Activated naive CD8-positive, alpha-beta T cell treated with anti-CD3 and anti-CD28 coated beads for 36 hours (primary cell): ENCODE results near the gene CAVIN2. TPM values are rescaled to one million over a fixed set of nuclear protein-coding genes. Genes with fewer than 3 reads are reported as not detected.

ENCODE experiments used
- DNase-seq: peaks from one replicate; pipeline ENCODE4 v3.0.0; 2021
- H3K27ac Mint-ChIP-seq: one replicate; pipeline ENCODE4 v1.8.0; 2022; ENCODE audit warnings: mild to moderate bottlenecking, moderate library complexity, mixed read lengths
- H3K27me3 Mint-ChIP-seq: one replicate; pipeline ENCODE4 v1.8.0; 2022; ENCODE audit warnings: mild to moderate bottlenecking, mixed read lengths
- H3K36me3 Mint-ChIP-seq: one replicate; pipeline ENCODE4 v1.8.0; 2021; ENCODE audit warnings: mild to moderate bottlenecking, mixed read lengths
- H3K4me1 Mint-ChIP-seq: one replicate; pipeline ENCODE4 v1.8.0; 2021; ENCODE audit warnings: mixed read lengths
- H3K4me3 Mint-ChIP-seq: one replicate; pipeline ENCODE4 v1.8.0; 2022; ENCODE audit warnings: mild to moderate bottlenecking, moderate library complexity, mixed read lengths
- H3K9me3 Mint-ChIP-seq: one replicate; pipeline ENCODE4 v1.8.0; 2022; ENCODE audit warnings: mixed read lengths
- total RNA-seq, 2 experiments: library from RNA; stranded (reverse); gene quantifications; one replicate each; pipeline ENCODE4 v1.2.3, GENCODE V29; 2021

CAVIN2 gene, protein sequence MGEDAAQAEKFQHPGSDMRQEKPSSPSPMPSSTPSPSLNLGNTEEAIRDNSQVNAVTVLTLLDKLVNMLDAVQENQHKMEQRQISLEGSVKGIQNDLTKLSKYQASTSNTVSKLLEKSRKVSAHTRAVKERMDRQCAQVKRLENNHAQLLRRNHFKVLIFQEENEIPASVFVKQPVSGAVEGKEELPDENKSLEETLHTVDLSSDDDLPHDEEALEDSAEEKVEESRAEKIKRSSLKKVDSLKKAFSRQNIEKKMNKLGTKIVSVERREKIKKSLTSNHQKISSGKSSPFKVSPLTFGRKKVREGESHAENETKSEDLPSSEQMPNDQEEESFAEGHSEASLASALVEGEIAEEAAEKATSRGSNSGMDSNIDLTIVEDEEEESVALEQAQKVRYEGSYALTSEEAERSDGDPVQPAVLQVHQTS
- not detected for total RNA-seq

GRCh38 chr2:191846515-191847476 is at the start of gene CAVIN2:
TSS of gene CAVIN2 (minus strand) at chr2:191847088. CDS start at chr2:191846925, 163 bp downstream.
- H3K36me3 Mint-ChIP-seq: no peaks in the 10 kb centered on the region
- no peak within 1 kb of the TSS for H3K27ac Mint-ChIP-seq
- H3K4me3 Mint-ChIP-seq: no peak within 1 kb of the TSS
- no peak for DNase-seq
- peaks cover 15% of the 10 kb centered on the region for H3K4me1 Mint-ChIP-seq
- peaks cover 55% of the 10 kb centered on the region for H3K27me3 Mint-ChIP-seq
- no peaks in the 10 kb centered on the region for H3K9me3 Mint-ChIP-seq

DNA sequence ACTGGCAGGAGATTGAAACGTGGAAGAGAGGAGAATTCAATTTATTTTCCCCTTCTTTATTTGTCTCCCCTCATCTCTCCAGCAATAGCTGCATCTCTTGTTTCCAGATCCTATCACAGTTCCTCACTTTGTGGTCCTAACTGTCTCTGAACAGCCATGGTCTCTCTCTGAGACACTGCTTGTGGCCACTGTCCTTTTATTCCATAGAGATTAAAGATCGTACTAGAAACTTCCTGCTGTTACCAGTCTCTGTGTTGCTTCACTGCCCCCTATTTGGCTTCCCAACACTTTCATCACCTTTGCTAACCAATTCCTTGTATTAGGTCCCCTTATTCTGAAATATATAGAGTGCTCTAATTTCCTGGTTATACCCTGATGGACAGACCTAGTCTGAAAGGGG is 48.9 kb upstream of the CAVIN2 start:
- Mint-ChIP-seq H3K4me1 (peaks cover 2% of the 10 kb centered on the region), H3K4me3 (no peak overlapping the region), H3K27me3 (peaks cover 8% of the 10 kb centered on the region), H3K9me3 (peaks cover 2% of the 10 kb centered on the region), H3K36me3 (no peaks in the 10 kb centered on the region), H3K27ac (no peak overlapping the region)
- DNase-seq: no peak

DNA sequence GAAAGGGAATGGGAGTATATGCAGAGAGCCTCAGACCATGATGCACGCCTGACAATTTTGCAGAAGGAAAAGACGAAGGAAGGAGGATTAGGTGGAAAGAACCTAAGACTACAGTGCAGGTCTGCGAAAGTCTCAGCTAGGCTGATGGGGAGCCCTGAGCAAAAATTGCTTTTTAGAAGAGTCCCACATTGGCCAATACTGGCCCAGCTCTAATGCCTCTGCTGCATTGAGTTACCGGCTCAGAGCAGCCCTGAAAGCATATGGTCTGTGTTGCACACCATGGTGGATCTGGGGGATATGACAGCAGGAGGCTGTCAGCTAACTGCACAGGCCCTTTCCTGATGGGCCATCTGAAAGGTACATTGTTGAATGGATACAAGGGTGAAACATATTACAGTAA is 48.3 kb upstream of the CAVIN2 start:
- Mint-ChIP-seq H3K36me3 (no peaks in the 10 kb centered on the region), H3K9me3 (no peaks in the 10 kb centered on the region), H3K27me3 (peaks cover 8% of the 10 kb centered on the region), H3K4me3 (no peak overlapping the region), H3K27ac (no peak overlapping the region), H3K4me1 (peaks cover 2% of the 10 kb centered on the region)
- DNase-seq: no peak

DNA sequence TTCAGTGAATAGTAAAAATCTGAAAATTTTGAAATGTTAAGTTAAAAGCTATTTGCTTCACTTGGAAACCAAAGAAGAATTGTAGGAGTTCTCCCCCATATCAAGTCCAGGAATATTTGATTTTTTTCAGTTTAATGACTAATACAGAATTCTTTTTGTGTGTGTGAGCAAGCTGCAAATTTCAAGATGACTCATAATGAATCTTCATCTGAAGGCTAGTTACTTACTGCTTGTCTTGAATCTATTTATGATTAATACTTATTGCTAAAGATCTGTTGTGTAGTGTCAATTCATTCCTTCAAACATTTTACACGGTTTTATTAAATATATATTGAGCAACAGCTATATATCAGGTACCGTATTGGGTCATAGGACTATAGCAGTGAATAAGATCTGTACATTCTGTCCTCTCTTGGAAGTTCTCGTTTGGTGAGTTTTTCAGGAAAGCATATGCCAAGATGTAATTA is 47.8 kb upstream of the CAVIN2 start:
- no peak overlapping the region for H3K27ac Mint-ChIP-seq
- no peaks in the 10 kb centered on the region for H3K36me3 Mint-ChIP-seq
- H3K4me3 Mint-ChIP-seq: no peak overlapping the region
- peaks cover 2% of the 10 kb centered on the region for H3K4me1 Mint-ChIP-seq
- DNase-seq: no peak
- H3K9me3 Mint-ChIP-seq: no peaks in the 10 kb centered on the region
- peaks cover 8% of the 10 kb centered on the region for H3K27me3 Mint-ChIP-seq

DNA sequence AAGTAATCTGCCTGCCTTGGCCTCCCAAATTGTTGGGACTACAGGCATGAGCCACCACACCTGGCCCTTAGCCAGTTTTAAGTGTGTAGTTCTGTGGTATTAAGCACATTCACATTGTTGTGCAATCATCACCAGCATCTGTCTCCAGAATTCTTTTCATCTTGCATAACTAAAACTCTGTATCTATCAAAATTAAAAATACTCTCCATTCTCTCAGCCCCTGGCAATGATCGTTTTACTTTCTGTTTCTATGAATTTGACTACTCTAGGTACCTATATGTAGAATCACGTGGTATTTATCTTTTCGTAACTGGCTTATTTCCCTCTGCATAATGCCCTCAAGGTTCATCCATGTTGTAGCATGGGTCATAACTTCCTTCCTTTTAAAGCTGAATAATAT is 45.5 kb upstream of the CAVIN2 start:
- Mint-ChIP-seq H3K4me1 (peaks cover 2% of the 10 kb centered on the region), H3K4me3 (no peak overlapping the region), H3K27ac (no peak overlapping the region), H3K27me3 (no peaks in the 10 kb centered on the region), H3K36me3 (no peaks in the 10 kb centered on the region), H3K9me3 (no peaks in the 10 kb centered on the region)
- no peak for DNase-seq

- Mint-ChIP-seq H3K27ac (no peak overlapping the region), H3K4me1 (peaks cover 2% of the 10 kb centered on the region), H3K4me3 (no peak overlapping the region), H3K27me3 (no peaks in the 10 kb centered on the region), H3K36me3 (no peaks in the 10 kb centered on the region), H3K9me3 (no peaks in the 10 kb centered on the region)
- DNase-seq: no peak
Measured at GRCh38 chr2:191891656-191892055, 44.8 kb upstream of the CAVIN2 start.

DNA sequence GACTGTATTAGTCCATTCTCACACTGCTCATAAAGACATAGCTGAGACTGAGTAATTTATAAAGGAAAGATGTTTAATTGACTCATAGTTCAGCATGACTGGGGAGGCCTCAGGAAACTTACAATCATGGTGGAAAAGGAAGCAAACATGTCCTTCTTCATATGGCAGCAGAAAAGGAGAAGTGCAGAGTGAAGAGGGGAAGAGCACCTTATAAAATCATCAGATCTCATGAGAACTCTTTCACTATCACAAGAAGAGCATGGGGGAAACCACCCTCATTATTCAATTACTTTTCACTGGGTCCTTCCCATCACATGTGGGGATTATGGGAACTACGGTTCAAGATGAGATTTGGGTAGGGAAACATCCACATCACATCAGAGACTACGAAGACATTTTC is 43.0 kb upstream of the CAVIN2 start:
- no peaks in the 10 kb centered on the region for H3K27me3 Mint-ChIP-seq
- no peak overlapping the region for H3K4me3 Mint-ChIP-seq
- no peaks in the 10 kb centered on the region for H3K9me3 Mint-ChIP-seq
- DNase-seq: no peak
- H3K4me1 Mint-ChIP-seq: peaks cover 2% of the 10 kb centered on the region
- no peak overlapping the region for H3K27ac Mint-ChIP-seq
- H3K36me3 Mint-ChIP-seq: no peaks in the 10 kb centered on the region

- no peaks in the 10 kb centered on the region for H3K4me1 Mint-ChIP-seq
- no peak overlapping the region for H3K4me3 Mint-ChIP-seq
- no peaks in the 10 kb centered on the region for H3K9me3 Mint-ChIP-seq
- no peak for DNase-seq
- H3K36me3 Mint-ChIP-seq: no peaks in the 10 kb centered on the region
- no peaks in the 10 kb centered on the region for H3K27me3 Mint-ChIP-seq
- H3K27ac Mint-ChIP-seq: no peak overlapping the region
Measured at GRCh38 chr2:191888400-191889166, 41.7 kb upstream of the CAVIN2 start.

DNA sequence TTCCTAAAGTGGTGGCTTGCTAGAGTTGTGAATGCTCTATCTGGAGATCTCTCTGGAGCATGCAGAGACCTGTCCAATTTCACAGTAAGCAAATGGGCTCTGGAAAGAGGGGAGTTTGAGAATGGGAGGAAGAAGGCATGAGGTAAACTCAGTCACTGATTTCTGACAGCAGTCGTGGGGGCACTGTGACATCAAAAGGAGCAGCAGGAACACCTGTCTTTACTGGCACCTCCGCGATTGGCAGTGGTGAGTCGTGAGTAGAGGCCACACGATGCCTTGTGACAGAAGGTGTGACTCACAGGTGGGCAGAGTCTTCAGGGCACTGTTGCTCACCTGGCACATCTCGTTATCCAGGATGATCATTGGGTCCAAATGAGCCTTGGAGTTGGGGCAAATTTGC is 38.8 kb upstream of the CAVIN2 start:
- no peak for DNase-seq
- no peak overlapping the region for H3K27ac Mint-ChIP-seq
- H3K4me3 Mint-ChIP-seq: no peak overlapping the region

DNA sequence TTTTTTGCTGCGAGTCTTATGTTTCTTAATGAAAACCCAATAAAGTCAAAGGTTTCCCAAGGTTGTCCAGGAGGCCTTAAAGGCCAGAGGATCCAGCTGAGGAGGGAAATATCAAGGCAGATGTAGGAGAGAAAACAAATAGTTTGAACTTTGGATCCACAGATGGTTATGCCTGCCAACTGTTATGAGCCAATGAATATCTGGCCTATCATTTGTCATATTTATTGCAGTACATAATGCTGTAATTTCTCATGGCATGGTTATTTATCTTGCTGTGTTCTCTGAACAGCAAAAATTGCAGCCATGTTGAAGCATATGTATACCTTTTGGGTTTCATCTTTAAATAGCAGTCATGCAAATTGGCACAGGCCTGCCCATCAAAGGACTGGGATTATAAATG is 38.2 kb upstream of the CAVIN2 start:
- H3K4me1 Mint-ChIP-seq: no peaks in the 10 kb centered on the region

More for the DNA sequence above, 38.8 kb upstream of the CAVIN2 start:
- Mint-ChIP-seq H3K36me3 (no peaks in the 10 kb centered on the region), H3K9me3 (no peaks in the 10 kb centered on the region), H3K4me1 (no peaks in the 10 kb centered on the region), H3K27me3 (no peaks in the 10 kb centered on the region)

DNA sequence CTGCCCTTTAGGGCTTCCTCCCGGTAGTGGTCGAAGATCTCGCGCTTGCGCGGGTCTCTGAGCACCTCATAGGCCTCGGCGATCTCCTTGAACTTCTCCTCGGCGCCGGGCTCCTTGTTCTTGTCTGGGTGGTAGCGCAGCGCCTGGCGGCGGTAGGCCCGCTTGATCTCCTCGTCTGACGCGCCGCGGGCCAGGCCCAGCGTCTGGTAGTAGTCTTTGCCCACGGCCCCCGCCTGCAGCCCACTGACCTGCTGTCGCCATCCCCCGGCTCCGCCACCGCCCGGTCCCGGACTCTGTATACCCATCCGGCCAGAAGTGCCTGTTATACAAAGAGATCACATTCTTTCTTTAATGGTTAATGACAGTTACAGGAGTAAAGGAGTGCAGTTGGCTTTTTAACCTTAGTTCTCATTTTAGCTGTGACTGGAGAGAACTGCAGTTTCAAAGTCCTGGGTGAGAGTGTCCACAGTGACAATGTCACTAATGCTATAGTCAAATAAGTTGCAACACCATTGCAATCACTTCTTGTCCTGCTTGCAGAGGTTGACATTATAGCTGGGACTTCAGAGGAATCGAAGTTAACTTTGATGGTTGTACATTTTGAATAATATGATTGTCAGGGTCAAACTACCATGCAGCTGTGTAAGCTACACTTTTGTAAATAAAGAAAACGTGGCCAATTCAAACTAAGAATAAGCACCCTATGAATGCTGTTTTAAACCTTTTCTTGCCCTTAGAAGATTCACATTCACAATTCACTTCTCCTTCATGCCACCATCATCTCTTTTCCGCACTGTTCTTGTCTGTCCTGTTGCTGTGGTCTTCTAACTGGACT is 35.3 kb upstream of the CAVIN2 start:
- Mint-ChIP-seq H3K36me3 (no peaks in the 10 kb centered on the region), H3K27me3 (no peaks in the 10 kb centered on the region)

More for the DNA sequence above, 38.2 kb upstream of the CAVIN2 start:
- Mint-ChIP-seq H3K4me3 (no peak overlapping the region), H3K36me3 (no peaks in the 10 kb centered on the region), H3K27me3 (no peaks in the 10 kb centered on the region), H3K9me3 (no peaks in the 10 kb centered on the region), H3K27ac (no peak overlapping the region)
- no peak for DNase-seq

GRCh38 chr2:191878548-191879279 is 31.8 kb upstream of the CAVIN2 start:
- Mint-ChIP-seq H3K27ac (no peak overlapping the region), H3K4me3 (no peak overlapping the region), H3K27me3 (no peaks in the 10 kb centered on the region), H3K4me1 (no peaks in the 10 kb centered on the region), H3K9me3 (no peaks in the 10 kb centered on the region), H3K36me3 (no peaks in the 10 kb centered on the region)
- DNase-seq: no peak

More for the DNA sequence above, 35.3 kb upstream of the CAVIN2 start:
- Mint-ChIP-seq H3K9me3 (no peaks in the 10 kb centered on the region), H3K4me1 (no peaks in the 10 kb centered on the region), H3K27ac (no peak overlapping the region), H3K4me3 (no peak overlapping the region)
- DNase-seq: no peak

DNA sequence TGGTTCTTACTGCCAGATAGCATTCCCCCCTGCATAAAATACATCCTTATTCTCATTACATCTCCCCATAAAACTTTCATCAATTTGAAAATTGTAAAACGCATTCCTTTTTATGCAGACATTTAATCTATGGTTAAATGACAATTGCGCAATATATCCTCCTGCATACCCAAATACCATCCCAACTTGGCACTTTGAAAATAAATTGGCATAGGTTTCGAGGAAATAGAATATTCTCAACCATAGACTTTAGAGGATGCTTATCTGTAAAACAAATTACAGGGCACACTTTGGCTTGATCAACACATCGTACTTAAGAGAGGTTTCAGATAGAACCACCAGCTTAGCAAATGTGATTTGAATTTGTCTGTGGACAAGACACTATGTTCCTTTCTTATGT is 31.0 kb upstream of the CAVIN2 start:
- H3K4me3 Mint-ChIP-seq: no peak overlapping the region
- H3K9me3 Mint-ChIP-seq: no peaks in the 10 kb centered on the region
- DNase-seq: no peak
- H3K4me1 Mint-ChIP-seq: no peaks in the 10 kb centered on the region
- H3K36me3 Mint-ChIP-seq: no peaks in the 10 kb centered on the region
- no peaks in the 10 kb centered on the region for H3K27me3 Mint-ChIP-seq
- H3K27ac Mint-ChIP-seq: no peak overlapping the region
